NCI-H187 treated with DMSO at 0.1 percent for 48 hours (cell line): Measurements from ENCODE around the gene DBNDD1.

ENCODE experiments used
- DNase-seq: peaks from one replicate; lab custom pipeline; 2025; lab: John Stamatoyannopoulos, UW

The DBNDD1 gene

DNA sequence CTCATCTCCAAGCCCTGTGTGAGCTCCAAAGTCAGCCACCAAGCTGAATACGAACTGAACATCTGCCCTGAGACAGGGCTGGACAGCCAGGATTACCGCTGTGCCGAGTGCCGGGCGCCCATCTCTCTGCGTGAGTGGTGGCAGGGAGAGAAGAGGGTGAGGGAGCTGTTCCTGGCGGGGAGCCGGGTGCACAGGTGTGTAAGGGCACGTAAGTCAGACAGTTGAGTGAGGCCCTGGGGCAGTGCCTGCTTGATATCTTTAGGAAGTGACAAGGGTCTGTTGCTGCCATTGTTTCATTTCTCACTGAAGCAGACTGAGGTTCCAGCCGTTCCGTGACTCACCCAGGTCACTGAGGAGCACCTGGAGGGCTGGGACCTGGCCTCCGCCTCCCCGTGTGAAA lies 58.3 kb downstream of the DBNDD1 start:
- DNase-seq = no peak

DNA sequence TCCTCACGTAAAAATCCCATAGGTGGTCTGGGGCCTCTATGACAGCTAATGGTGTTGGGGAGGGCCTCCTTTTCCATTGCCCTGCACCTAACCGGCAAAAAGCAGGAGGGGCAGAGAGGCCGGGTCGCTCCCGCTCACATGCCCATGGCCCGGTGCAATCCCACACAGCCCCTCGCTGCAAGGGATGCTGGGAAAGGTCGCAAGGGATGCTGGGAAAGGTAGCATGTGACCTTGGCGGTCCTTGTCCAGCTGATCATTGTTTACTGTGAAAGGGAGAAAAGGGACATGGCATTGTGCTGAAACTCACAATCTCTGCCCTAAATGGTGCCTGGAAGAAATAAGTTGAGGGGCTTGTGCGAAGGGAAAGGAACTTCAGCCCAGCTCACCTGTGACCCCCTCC lies 60.7 kb downstream of the DBNDD1 start:
- no peak for DNase-seq

DNA sequence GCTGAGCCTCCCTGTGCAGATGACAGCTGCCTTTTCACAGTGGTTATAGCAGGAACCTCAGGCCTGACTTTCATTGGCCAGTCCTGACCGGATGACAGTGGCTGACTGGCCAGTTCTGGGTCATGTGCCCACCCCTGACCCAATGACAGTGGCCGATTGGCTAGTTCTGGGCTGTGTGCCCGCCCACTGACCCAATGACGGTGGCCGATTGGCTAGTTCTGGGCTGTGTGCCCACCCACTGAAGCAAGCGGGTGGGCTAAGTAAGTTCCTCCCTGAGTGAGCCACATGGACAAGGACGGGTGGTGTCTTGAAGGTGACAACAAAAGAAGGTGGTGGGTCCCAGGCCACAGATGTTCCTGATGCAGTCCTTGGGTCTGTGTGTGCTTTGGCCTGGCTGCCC lies 61.2 kb downstream of the DBNDD1 start:
- no peak for DNase-seq

- DNase-seq = no peak
These were observed 62.0 kb downstream of the DBNDD1 start for GRCh38 chr16:89957216-89957785.

- DNase-seq = no peak
These were observed 62.6 kb downstream of the DBNDD1 start for GRCh38 chr16:89956505-89957215.

DNA sequence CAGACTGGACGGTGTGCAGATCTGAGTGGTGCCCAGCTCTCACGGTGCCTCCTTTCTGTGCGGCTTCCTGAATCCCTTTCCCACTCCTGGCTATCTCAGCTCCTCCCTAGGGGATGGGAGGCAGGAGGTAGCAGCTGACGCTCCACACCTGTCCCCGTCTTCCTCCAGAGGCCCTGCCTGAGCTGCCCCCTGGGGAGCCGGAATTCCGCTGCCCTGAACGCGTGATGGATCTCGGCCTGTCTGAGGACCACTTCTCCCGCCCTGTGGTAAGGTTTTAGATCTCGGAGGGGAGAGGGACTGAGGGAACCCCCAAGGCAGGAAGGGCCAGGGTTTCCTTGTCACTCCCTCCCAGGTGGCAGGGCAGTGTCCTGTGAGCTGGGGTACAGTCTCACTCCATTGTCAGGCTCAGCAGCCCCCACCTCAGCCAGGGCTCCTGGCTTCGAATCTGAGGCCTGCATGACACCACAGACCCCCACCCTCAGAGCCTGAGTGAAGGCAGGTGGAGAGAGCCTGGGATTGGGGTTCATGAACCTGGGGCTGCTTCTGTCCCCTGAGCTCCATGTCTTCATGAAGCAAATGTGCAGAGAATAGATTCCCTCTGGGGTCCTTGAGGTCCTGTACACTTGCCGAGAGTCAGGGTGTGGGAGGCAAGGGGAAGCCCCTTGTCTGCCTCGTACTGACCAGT lies 64.1 kb downstream of the DBNDD1 start:
- no peak for DNase-seq
